Measurements from ENCODE around the gene H1-8.

H1-8 gene

DNA sequence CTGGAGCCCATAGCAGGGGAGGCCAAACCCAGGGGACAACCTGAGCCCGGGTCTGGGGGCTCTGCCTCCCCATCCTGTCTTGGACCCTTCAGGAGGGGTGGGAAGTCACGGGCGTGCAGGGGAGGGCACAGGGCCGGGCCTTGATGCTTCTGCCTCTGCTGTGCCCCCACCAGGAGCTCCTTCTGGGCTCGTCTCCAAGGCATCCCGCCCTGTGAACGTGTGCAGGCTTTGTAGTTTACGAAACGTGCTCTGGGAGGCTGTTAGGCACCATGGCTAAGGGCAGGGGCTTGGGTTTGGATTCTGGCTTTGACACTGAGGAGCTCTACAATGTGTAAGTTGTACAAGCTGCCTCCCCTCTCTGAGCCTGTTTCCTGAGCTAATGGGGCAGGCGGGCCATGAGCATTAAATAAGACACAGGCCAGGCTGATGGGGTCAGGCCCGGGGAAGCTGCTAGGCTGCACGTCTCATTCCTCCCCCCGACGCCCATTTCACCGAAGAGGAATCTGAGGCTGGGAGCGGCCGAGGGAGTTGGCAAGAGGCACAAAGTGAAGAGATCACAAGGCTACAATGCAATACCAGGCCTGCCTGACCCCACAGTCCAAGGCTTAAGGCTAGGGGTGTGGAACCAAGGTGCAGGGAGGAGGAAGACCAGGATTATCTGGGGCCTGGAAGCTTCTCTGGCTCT is 43.9 kb downstream of the H1-8 start:
- Mint-ChIP-seq H3K4me1 (peaks cover 15% of the 10 kb centered on the region), H3K27me3 (ENCODE audit: low read depth) (peaks cover 4% of the 10 kb centered on the region), H3K9me3 (no peaks in the 10 kb centered on the region), H3K27ac (peak overlapping the region in 2 of 3 experiments; percentile 37 to 43), H3K4me3 (no peak overlapping the region), H3K36me3 (ENCODE audit: low read depth) (peaks cover 5% of the 10 kb centered on the region)
- TF ChIP-seq, protein P1, sequence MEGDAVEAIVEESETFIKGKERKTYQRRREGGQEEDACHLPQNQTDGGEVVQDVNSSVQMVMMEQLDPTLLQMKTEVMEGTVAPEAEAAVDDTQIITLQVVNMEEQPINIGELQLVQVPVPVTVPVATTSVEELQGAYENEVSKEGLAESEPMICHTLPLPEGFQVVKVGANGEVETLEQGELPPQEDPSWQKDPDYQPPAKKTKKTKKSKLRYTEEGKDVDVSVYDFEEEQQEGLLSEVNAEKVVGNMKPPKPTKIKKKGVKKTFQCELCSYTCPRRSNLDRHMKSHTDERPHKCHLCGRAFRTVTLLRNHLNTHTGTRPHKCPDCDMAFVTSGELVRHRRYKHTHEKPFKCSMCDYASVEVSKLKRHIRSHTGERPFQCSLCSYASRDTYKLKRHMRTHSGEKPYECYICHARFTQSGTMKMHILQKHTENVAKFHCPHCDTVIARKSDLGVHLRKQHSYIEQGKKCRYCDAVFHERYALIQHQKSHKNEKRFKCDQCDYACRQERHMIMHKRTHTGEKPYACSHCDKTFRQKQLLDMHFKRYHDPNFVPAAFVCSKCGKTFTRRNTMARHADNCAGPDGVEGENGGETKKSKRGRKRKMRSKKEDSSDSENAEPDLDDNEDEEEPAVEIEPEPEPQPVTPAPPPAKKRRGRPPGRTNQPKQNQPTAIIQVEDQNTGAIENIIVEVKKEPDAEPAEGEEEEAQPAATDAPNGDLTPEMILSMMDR (IDR thresholded peaks at IDR 0.05; ENCODE audit: unreplicated experiment in 3 of 3): no peak

DNA sequence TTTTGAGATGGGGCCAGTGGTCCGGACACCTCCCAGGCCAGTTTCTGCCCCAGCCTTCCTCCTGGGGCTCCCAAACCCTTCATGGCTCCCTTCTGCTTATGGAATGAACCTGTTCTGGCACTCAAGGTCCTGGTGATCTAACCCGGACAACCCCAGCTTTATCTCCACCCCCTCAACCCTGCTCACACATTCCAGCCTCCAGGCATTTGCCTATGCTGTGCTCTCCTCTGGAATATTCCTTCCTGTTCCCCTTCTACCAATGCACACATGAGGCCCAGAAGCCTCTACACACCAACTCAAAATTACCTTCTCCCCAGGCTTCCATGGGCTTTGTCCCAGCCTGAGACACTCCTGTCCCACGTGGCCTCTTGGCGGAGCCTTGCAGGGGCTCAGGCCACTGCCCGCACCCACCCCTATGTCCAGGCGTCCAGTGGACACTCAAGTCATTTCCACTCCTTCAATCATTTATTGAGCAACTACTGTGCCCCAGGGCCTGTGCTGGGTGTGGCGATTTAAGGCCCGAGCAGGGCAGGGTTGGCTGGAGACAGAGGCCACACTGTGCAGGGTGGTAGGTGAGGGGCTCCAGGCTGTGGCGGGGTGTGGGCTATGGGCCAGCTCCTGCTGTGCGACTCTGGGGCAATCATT is 44.7 kb downstream of the H1-8 start:
- no peak overlapping the region for H3K27ac Mint-ChIP-seq
- peaks cover 4% of the 10 kb centered on the region for H3K27me3 Mint-ChIP-seq (ENCODE audit: low read depth)
- peaks cover 5% of the 10 kb centered on the region for H3K36me3 Mint-ChIP-seq (ENCODE audit: low read depth)
- no peaks in the 10 kb centered on the region for H3K9me3 Mint-ChIP-seq
- TF ChIP-seq, protein P1 (IDR thresholded peaks at IDR 0.05; ENCODE audit: unreplicated experiment in 3 of 3): no peak
- no peak overlapping the region for H3K4me3 Mint-ChIP-seq
- H3K4me1 Mint-ChIP-seq: peaks cover 19% of the 10 kb centered on the region

DNA sequence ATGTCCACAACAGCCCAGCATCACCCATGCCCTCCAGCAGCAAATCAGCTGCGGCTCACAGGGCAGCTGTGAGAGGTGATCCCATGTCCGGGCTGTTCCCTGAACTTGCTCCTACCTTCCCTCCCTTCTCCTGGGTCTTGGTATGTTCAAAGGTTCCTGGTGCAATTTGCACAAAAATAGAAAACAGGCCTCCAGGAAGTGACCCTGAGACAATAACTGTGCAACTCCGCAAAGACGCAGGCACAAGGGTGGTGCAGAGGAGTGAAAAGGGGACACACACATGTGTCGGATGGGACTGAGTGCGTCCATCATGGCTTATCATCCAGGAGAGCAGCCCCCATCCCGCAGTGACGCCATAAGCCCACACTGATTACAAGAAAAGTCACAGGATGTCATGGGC is 47.2 kb downstream of the H1-8 start:
- Mint-ChIP-seq H3K36me3 (ENCODE audit: low read depth) (no peaks in the 10 kb centered on the region), H3K9me3 (no peaks in the 10 kb centered on the region), H3K4me3 (peak overlapping the region in 1 of 3 experiments; percentile 31), H3K27ac (peak overlapping the region; percentile 61 to 64 (median 64)), H3K27me3 (ENCODE audit: low read depth) (peaks cover 4% of the 10 kb centered on the region), H3K4me1 (peaks cover 43% of the 10 kb centered on the region)
- TF ChIP-seq, protein P1 (IDR thresholded peaks at IDR 0.05; ENCODE audit: unreplicated experiment in 3 of 3): no peak

DNA sequence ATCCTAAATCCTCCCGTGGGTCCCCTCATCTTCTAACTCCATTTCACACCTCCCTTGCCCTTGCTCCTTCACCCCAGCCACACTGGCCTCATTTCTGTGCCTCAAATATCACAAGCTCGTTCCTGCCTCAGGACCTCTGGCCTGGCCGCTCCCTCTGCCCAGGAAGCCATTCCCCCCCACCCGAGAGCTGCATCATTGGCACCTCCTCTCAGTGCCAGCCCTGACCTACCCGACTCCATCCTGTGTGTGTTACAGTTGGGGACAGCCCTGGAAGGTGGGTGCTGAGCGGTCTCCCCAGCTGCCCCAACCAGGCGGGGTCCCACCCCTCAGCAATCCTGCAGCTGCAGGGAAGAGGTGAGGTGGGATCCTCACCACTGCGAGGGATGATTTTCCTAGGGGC is 49.0 kb downstream of the H1-8 start:
- H3K4me1 Mint-ChIP-seq: peaks cover 57% of the 10 kb centered on the region
- peaks cover 4% of the 10 kb centered on the region for H3K27me3 Mint-ChIP-seq (ENCODE audit: low read depth)
- TF ChIP-seq, protein P1 (IDR thresholded peaks at IDR 0.05; ENCODE audit: unreplicated experiment in 3 of 3): no peak
- H3K36me3 Mint-ChIP-seq (ENCODE audit: low read depth): no peaks in the 10 kb centered on the region
- H3K9me3 Mint-ChIP-seq: no peaks in the 10 kb centered on the region
- peak overlapping the region in 2 of 3 experiments; percentile 7 to 55 for H3K4me3 Mint-ChIP-seq
- peak overlapping the region; percentile 90 to 99 (median 91) for H3K27ac Mint-ChIP-seq

DNA sequence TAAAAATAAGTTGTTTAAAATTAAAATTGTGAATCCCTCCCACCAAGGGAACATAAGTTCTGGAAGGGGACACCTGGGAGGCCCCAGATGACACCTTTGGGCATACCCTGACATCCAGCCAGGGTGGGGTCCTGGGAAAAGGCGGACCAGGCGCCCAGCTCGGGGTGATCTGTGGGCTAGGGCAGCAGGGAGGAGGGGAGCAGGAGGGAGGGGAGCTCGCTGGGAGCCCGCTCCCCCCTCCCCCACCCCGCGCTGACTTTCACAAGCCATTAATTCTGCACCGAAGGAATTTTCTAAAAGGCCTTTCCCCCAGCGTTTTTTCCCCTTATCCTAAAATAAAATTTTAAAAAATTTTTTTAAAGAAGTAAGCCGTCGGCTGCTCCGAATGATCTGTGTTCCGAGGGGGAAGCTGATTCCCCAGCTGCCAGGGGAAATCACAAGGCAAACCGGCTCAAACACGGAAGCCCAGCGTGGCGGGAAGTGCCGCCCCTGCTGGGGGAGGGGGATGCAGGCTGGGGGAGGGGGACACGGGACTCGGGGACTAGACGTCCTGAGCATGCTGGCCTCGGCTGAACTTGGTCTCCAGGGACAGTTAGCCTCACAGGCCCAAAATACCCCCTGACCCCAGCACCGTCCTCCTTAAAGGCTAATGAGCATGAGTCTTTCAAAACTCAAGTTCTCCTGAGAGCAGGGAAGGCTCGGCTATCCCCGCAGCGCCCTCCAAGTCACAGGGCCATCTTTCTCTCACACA is 49.6 kb downstream of the H1-8 start:
- Mint-ChIP-seq H3K4me3 (peak overlapping the region in 2 of 3 experiments; percentile 38 to 55), H3K36me3 (ENCODE audit: low read depth) (no peaks in the 10 kb centered on the region), H3K27ac (peak overlapping the region; percentile 90 to 99 (median 95)), H3K4me1 (peaks cover 64% of the 10 kb centered on the region), H3K27me3 (ENCODE audit: low read depth) (peaks cover 4% of the 10 kb centered on the region), H3K9me3 (no peaks in the 10 kb centered on the region)
- TF ChIP-seq, protein P1 (IDR thresholded peaks at IDR 0.05; ENCODE audit: unreplicated experiment in 3 of 3): no peak

All from nephron (organoid).